GM04503 (cell line): ENCODE results near the gene GSAP.

Source experiments
- DNase-seq: peaks from one replicate; pipeline ENCODE4 v3.0.0-alpha.2; 2012; ENCODE audit warnings: low read depth

GSAP gene

GRCh38 chr7:77327067-77327931 is 88.8 kb downstream of the GSAP start:
- DNase-seq = no peak

- no peak for DNase-seq
Measured at GRCh38 chr7:77326131-77326530, 90.0 kb downstream of the GSAP start.

GRCh38 chr7:77321300-77321699 is 94.8 kb downstream of the GSAP start:
- DNase-seq = no peak

GRCh38 chr7:77320714-77321113 is 95.4 kb downstream of the GSAP start:
- no peak for DNase-seq

- DNase-seq = no peak
Measured at GRCh38 chr7:77320137-77320536, 96.0 kb downstream of the GSAP start.

- DNase-seq = no peak
Measured at GRCh38 chr7:77318019-77318418, 98.1 kb downstream of the GSAP start.

- no peak for DNase-seq
Measured at GRCh38 chr7:77316219-77316978, 99.8 kb downstream of the GSAP start.

GRCh38 chr7:77315182-77315591 is 101.0 kb downstream of the GSAP start:
- DNase-seq = no peak

- DNase-seq = no peak
Measured at GRCh38 chr7:77313876-77314480, 102.2 kb downstream of the GSAP start.

- no peak for DNase-seq
Measured at GRCh38 chr7:77313085-77313484, 103.1 kb downstream of the GSAP start.

GRCh38 chr7:77310982-77311381 is 105.2 kb downstream of the GSAP start:
- DNase-seq = no peak

- no peak for DNase-seq
Measured at GRCh38 chr7:77309714-77310220, 106.4 kb downstream of the GSAP start.

GRCh38 chr7:77308792-77309191 is 107.4 kb downstream of the GSAP start:
- no peak for DNase-seq

- DNase-seq = no peak
Measured at GRCh38 chr7:77306231-77307067, 109.7 kb downstream of the GSAP start.

- no peak for DNase-seq
Measured at GRCh38 chr7:77295549-77295948, 120.6 kb downstream of the GSAP start.

- DNase-seq = no peak
Measured at GRCh38 chr7:77293046-77293445, 123.1 kb downstream of the GSAP start.

GRCh38 chr7:77290425-77290824 is 125.7 kb downstream of the GSAP start:
- DNase-seq = no peak

GRCh38 chr7:77289387-77289786 is 126.8 kb downstream of the GSAP start:
- DNase-seq = no peak

GRCh38 chr7:77288676-77289320 is 127.4 kb downstream of the GSAP start:
- no peak for DNase-seq

GRCh38 chr7:77284616-77285015 is 131.5 kb downstream of the GSAP start:
- DNase-seq = no peak

- no peak for DNase-seq
Measured at GRCh38 chr7:77284005-77284404, 132.1 kb downstream of the GSAP start.
